ENCODE measurements around the gene SMDT1. TPM values are rescaled to one million over a fixed set of nuclear protein-coding genes. Genes with fewer than 3 reads are reported as not detected.

The SMDT1 gene
- total and polyA plus RNA-seq, 9 of the 15 experiments (the other 6 are each of a cell fraction or from before 2014, with no cell fraction given), result 7.9 to 65.2 (median 14.3) TPM

DNA sequence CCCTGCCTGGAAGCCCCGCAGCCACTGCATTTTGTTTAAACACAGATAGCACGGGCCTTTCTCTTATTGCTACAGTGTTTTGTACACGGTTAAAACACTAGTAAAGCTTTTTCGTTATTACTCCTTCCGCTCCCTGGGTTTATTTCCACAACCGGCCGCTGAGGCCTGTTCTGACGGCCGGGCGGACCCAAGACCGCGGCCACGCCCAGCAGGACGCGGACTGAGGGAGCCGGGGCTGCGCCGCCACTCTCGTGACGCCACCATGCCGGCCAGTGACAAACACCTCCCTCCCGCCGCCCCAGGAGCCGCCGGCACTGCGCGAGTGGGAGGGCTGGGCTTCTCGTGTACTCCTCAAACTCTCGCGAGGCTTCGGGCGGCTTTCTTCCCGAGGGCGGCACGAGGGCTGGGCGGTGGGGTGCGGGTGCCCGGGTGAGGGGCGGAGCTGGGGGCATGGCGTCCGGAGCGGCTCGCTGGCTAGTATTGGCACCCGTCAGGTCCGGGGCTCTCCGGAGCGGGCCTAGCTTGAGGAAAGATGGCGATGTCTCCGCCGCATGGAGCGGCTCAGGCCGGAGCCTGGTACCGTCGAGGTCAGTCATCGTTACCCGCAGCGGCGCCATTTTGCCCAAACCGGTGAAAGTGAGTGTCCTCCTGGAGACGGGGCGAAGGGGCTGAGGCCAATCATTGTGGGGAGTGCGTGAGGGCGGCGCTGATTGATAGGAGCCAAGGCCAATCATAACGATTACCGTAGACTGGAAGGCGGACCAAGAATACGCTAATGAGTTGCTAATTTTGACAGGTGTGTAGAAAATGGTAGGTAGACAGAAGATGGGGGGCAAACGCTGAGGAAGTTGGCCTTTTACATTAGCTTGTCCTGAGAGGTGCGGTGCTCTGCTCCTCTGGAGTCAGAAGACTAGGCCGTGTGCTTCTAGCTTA lies at the start of gene SMDT1 (continued):
- peak; percentile 89 for TF ChIP-seq FOS (IDR thresholded peaks at IDR 0.05; ENCODE audit: extremely low read depth, insufficient read length)
- TF ChIP-seq, protein P1, sequence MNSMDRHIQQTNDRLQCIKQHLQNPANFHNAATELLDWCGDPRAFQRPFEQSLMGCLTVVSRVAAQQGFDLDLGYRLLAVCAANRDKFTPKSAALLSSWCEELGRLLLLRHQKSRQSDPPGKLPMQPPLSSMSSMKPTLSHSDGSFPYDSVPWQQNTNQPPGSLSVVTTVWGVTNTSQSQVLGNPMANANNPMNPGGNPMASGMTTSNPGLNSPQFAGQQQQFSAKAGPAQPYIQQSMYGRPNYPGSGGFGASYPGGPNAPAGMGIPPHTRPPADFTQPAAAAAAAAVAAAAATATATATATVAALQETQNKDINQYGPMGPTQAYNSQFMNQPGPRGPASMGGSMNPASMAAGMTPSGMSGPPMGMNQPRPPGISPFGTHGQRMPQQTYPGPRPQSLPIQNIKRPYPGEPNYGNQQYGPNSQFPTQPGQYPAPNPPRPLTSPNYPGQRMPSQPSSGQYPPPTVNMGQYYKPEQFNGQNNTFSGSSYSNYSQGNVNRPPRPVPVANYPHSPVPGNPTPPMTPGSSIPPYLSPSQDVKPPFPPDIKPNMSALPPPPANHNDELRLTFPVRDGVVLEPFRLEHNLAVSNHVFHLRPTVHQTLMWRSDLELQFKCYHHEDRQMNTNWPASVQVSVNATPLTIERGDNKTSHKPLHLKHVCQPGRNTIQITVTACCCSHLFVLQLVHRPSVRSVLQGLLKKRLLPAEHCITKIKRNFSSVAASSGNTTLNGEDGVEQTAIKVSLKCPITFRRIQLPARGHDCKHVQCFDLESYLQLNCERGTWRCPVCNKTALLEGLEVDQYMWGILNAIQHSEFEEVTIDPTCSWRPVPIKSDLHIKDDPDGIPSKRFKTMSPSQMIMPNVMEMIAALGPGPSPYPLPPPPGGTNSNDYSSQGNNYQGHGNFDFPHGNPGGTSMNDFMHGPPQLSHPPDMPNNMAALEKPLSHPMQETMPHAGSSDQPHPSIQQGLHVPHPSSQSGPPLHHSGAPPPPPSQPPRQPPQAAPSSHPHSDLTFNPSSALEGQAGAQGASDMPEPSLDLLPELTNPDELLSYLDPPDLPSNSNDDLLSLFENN (IDR thresholded peaks at IDR 0.05; ENCODE audit: low read depth in 2 of 2, low read length in 2 of 2), result peak in 1 of 2 experiments; percentile 27; a peak in 1 of 4 replicates
- peak; percentile 38; the same call in 1 of the 2 replicates for TF ChIP-seq RB1 (IDR thresholded peaks at IDR 0.05; ENCODE audit: low read depth)
- TF ChIP-seq TFAM (CRISPR knock-in tag; conservative IDR thresholded peaks at IDR 0.05), result no peak
- TF ChIP-seq ZNF239 (CRISPR knock-in tag; IDR thresholded peaks at IDR 0.05), result peak; percentile 44; the same call in 1 of the 2 replicates
- no peak for TF ChIP-seq RFX5 (IDR thresholded peaks at IDR 0.05; ENCODE audit: low read depth, low read length)
- TF ChIP-seq KDM1A (IDR thresholded peaks at IDR 0.05), result no peak
- TF ChIP-seq ARHGAP35 (IDR thresholded peaks at IDR 0.05; ENCODE audit: partially characterized antibody), result peak; percentile 55
- TF ChIP-seq, protein P2, sequence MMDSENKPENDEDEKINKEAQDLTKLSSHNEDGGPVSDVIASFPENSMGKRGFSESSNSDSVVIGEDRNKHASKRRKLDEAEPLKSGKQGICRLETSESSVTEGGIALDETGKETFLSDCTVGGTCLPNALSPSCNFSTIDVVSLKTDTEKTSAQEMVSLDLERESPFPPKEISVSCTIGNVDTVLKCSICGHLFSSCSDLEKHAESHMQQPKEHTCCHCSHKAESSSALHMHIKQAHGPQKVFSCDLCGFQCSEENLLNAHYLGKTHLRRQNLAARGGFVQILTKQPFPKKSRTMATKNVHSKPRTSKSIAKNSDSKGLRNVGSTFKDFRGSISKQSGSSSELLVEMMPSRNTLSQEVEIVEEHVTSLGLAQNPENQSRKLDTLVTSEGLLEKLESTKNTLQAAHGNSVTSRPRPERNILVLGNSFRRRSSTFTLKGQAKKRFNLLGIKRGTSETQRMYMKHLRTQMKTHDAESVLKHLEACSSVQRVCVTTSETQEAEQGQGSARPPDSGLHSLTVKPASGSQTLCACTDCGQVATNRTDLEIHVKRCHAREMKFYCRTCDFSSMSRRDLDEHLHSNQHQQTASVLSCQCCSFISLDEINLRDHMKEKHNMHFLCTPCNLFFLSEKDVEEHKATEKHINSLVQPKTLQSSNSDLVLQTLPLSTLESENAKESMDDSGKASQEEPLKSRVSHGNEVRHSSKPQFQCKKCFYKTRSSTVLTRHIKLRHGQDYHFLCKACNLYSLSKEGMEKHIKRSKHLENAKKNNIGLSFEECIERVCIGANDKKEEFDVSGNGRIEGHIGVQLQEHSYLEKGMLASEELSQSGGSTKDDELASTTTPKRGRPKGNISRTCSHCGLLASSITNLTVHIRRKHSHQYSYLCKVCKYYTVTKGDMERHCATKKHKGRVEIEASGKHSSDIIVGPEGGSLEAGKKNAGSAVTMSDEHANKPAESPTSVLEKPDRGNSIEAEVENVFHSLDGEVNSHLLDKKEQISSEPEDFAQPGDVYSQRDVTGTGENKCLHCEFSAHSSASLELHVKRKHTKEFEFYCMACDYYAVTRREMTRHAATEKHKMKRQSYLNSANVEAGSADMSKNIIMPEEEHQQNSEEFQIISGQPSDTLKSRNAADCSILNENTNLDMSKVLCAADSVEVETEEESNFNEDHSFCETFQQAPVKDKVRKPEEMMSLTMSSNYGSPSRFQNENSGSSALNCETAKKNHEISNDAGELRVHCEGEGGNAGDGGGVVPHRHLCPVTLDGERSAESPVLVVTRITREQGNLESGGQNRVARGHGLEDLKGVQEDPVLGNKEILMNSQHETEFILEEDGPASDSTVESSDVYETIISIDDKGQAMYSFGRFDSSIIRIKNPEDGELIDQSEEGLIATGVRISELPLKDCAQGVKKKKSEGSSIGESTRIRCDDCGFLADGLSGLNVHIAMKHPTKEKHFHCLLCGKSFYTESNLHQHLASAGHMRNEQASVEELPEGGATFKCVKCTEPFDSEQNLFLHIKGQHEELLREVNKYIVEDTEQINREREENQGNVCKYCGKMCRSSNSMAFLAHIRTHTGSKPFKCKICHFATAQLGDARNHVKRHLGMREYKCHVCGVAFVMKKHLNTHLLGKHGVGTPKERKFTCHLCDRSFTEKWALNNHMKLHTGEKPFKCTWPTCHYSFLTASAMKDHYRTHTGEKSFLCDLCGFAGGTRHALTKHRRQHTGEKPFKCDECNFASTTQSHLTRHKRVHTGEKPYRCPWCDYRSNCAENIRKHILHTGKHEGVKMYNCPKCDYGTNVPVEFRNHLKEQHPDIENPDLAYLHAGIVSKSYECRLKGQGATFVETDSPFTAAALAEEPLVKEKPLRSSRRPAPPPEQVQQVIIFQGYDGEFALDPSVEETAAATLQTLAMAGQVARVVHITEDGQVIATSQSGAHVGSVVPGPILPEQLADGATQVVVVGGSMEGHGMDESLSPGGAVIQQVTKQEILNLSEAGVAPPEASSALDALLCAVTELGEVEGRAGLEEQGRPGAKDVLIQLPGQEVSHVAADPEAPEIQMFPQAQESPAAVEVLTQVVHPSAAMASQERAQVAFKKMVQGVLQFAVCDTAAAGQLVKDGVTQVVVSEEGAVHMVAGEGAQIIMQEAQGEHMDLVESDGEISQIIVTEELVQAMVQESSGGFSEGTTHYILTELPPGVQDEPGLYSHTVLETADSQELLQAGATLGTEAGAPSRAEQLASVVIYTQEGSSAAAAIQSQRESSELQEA (IDR thresholded peaks at IDR 0.05; ENCODE audit: low read depth), result no peak
- TF ChIP-seq SAFB2 (IDR thresholded peaks at IDR 0.05; ENCODE audit: borderline replicate concordance, low read depth, low read length, severe bottlenecking), result no peak

Data from K562 (cell line).